Hepatocyte (in vitro differentiated cells): ENCODE data around the gene AVPI1. TPM values are rescaled to one million over a fixed set of nuclear protein-coding genes. Genes with fewer than 3 reads are reported as not detected.

Source experiments
- DNase-seq: peaks from one replicate; pipeline ENCODE4 v3.0.0-alpha.2; 2016; ENCODE audit warnings: low spot score
- H2AFZ ChIP-seq: fragments of 200-600 bp; sonication (generic); 2 replicates; pipeline ENCODE4 v1.6.0; 2016; ENCODE audit warnings: antibody characterized with exemption, mild to moderate bottlenecking
- H3K27ac ChIP-seq: fragments of 200-600 bp; sonication (generic); 2 replicates; pipeline ENCODE4 v1.5.1; 2016; ENCODE audit warnings: mild to moderate bottlenecking
- H3K27me3 ChIP-seq: fragments of 200-600 bp; sonication (generic); 2 replicates; pipeline ENCODE4 v1.6.1; 2016
- H3K36me3 ChIP-seq: fragments of 200-600 bp; sonication (generic); replicated peaks from 2 replicates; pipeline ENCODE4 v1.5.1; 2016; ENCODE audit warnings: low read depth; ENCODE audit not compliant: insufficient read depth
- H3K4me1 ChIP-seq: fragments of 200-600 bp; sonication (generic); 2 replicates; pipeline ENCODE4 v1.5.1; 2016; ENCODE audit warnings: mild to moderate bottlenecking, moderate library complexity; ENCODE audit not compliant: insufficient read depth
- H3K4me2 ChIP-seq: fragments of 200-600 bp; sonication (generic); 2 replicates; pipeline ENCODE4 v1.6.0; 2016
- H3K4me3 ChIP-seq: fragments of 200-600 bp; sonication (generic); 2 replicates; pipeline ENCODE4 v1.5.1; 2016; ENCODE audit warnings: mild to moderate bottlenecking
- H3K79me2 ChIP-seq: fragments of 200-600 bp; sonication (generic); 2 replicates; pipeline ENCODE4 v1.6.0; 2017; ENCODE audit warnings: mild to moderate bottlenecking
- H3K9me2 ChIP-seq: fragments of 200-600 bp; sonication (generic); replicated peaks from 2 replicates; pipeline ENCODE4 v1.6.0; 2017; ENCODE audit warnings: mild to moderate bottlenecking; ENCODE audit not compliant: insufficient read depth
- H3K9me3 ChIP-seq: fragments of 200-600 bp; sonication (generic); 2 replicates; pipeline ENCODE4 v1.5.1; 2016; ENCODE audit warnings: low read depth, mild to moderate bottlenecking
- H4K20me1 ChIP-seq: fragments of 200-600 bp; sonication (generic); 2 replicates; pipeline ENCODE4 v1.6.0; 2016; ENCODE audit warnings: mild to moderate bottlenecking; ENCODE audit not compliant: insufficient read depth, poor library complexity, severe bottlenecking
- CTCF ChIP-seq: fragments of 200-600 bp; sonication (generic); IDR thresholded peaks from 2 replicates; pipeline ENCODE4 v1.5.1; 2016; ENCODE audit warnings: antibody characterized with exemption, mild to moderate bottlenecking; ENCODE audit not compliant: poor library complexity
- EZH2 ChIP-seq: fragments of 200-600 bp; sonication (generic); IDR thresholded peaks from 2 replicates; pipeline ENCODE4 v1.6.1; 2016; ENCODE audit warnings: antibody characterized with exemption, mild to moderate bottlenecking, borderline replicate concordance
- EZH2phosphoT487 ChIP-seq: fragments of 200-600 bp; sonication (generic); IDR thresholded peaks from one replicate; pipeline ENCODE4 v1.6.1; 2018; ENCODE audit warnings: antibody characterized with exemption, mild to moderate bottlenecking, low read depth, moderate library complexity; ENCODE audit not compliant: unreplicated experiment, severe bottlenecking
- WGBS: methylation state at CpG from one replicate; pipeline ENCODE4 v1.1.6; 2016; ENCODE audit warnings: low lambda C conversion rate; ENCODE audit errors: missing lambda C conversion rate; 5-methylcytosine and 5-hydroxymethylcytosine counted together
- polyA plus RNA-seq: library from polyadenylated mRNA; unstranded; fragments of >200 nt; fragmentation: Nextera tagmentation; extraction: Ambion mirVana; gene quantifications from 2 replicates; pipeline ENCODE4 v1.2.1, GENCODE V29; 2016
- total RNA-seq: library from RNA; depleted of rRNA; stranded (reverse); fragments of >200 nt; gene quantifications from 2 replicates; pipeline ENCODE4 v1.2.3, GENCODE V29; 2014

AVPI1 gene
- total and polyA plus RNA-seq, 2 experiments from 2014 or later = 26.4 to 34.1 TPM

DNA sequence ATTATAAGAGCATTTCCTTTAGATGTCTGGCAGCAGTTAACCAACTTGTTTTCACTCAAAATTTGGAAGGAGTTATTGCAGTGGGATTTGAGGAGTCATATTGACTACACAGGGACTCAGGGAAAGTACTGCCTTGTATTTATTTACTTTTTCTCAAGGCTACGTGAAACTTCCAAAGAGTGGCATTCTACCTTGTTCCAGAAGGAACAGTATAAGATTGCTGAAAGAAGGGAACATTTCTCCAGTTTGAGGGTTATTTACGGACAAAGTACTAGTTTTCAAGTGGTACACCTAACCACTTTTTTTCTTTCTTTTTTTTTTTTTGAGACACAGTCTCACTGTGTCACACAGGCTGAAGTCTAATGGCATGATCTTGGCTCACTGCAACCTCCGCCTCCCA is 58.8 kb downstream of the AVPI1 start:
- Histone ChIP-seq H3K4me3 (no peak overlapping the region), H2AFZ (no peak overlapping the region), H3K27me3 (no peaks in the 10 kb centered on the region), H3K79me2 (peaks cover 14% of the 10 kb centered on the region), H3K9me2 (no peaks in the 10 kb centered on the region), H3K4me1 (no peaks in the 10 kb centered on the region), H3K27ac (no peak overlapping the region), H3K9me3 (no peaks in the 10 kb centered on the region), H4K20me1 (no peaks in the 10 kb centered on the region), H3K4me2 (no peak overlapping the region), H3K36me3 (no peaks in the 10 kb centered on the region)
- WGBS = 81% methylated on average over 3 of the region's 3 CpGs
- DNase-seq = no peak
- TF ChIP-seq EZH2phosphoT487 (no peak), CTCF (no peak), EZH2 (no peak)

DNA sequence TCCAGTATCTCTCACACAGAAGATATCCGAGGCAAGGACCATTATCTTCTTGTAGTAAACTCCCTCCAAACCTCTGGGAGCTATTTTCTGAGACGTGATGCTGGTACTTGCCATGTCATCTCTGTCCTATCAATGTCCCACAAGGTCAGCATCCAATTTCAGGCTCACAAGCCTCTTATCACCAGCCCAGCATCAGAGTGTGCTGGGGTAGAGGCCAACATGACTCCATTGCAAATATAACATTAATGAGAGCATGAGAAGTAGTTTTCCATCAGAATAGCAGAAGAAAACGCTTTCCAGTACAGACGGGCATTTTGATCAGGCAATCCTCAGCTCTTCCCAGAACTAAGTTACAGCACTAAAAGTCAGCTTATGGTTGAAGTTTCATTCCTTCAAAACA is 59.3 kb downstream of the AVPI1 start:
- no peaks in the 10 kb centered on the region for H3K9me3 ChIP-seq
- H4K20me1 ChIP-seq = no peaks in the 10 kb centered on the region
- peaks cover 14% of the 10 kb centered on the region for H3K79me2 ChIP-seq
- H3K9me2 ChIP-seq = no peaks in the 10 kb centered on the region
- H3K4me3 ChIP-seq = no peak overlapping the region
- H3K4me2 ChIP-seq = no peak overlapping the region
- H3K27ac ChIP-seq = no peak overlapping the region
- H2AFZ ChIP-seq = no peak overlapping the region
- no peaks in the 10 kb centered on the region for H3K4me1 ChIP-seq
- no peak for TF ChIP-seq CTCF
- no peak for TF ChIP-seq EZH2
- TF ChIP-seq EZH2phosphoT487 = no peak
- no peaks in the 10 kb centered on the region for H3K36me3 ChIP-seq
- 78% methylated on average over 4 of the region's 4 CpGs for WGBS
- no peaks in the 10 kb centered on the region for H3K27me3 ChIP-seq
- no peak for DNase-seq

Other genes starting within 250 kb of the AVPI1 start
- gene EXOSC1, start 241.2 kb downstream of the AVPI1 start, total RNA-seq = 34.7 and 40.0 TPM in 2 replicates
- 39.1 and 51.7 TPM in 2 replicates for gene EXOSC1, start 241.2 kb downstream of the AVPI1 start, polyA plus RNA-seq
- 54.4 and 57.0 TPM in 2 replicates for gene ZDHHC16, start 241.1 kb downstream of the AVPI1 start, total RNA-seq
- gene ZDHHC16, start 241.1 kb downstream of the AVPI1 start, polyA plus RNA-seq = 81.9 and 86.8 TPM in 2 replicates
- 68.6 and 73.6 TPM in 2 replicates for gene MMS19, start 188.8 kb downstream of the AVPI1 start, total RNA-seq
- 58.4 and 59.8 TPM in 2 replicates for gene MMS19, start 188.8 kb downstream of the AVPI1 start, polyA plus RNA-seq
- 12.8 and 20.6 TPM in 2 replicates for gene UBTD1, start 188.3 kb downstream of the AVPI1 start, total RNA-seq
- gene UBTD1, start 188.3 kb downstream of the AVPI1 start, polyA plus RNA-seq = 37.0 and 37.1 TPM in 2 replicates
- gene ANKRD2, start 114.5 kb downstream of the AVPI1 start, total RNA-seq = not detected in 2 replicates
- gene ANKRD2, start 114.5 kb downstream of the AVPI1 start, polyA plus RNA-seq = 0.15 TPM in 1 of 2 replicates, not detected in the other
- gene HOGA1, start 102.9 kb downstream of the AVPI1 start, total RNA-seq = 4.5 and 5.8 TPM in 2 replicates
- gene HOGA1, start 102.9 kb downstream of the AVPI1 start, polyA plus RNA-seq = 6.9 TPM in 2 replicates
- gene C10orf62, start 97.5 kb downstream of the AVPI1 start, total RNA-seq = 0.23 TPM in 1 of 2 replicates, not detected in the other
- gene C10orf62, start 97.5 kb downstream of the AVPI1 start, polyA plus RNA-seq = not detected in 2 replicates
- gene MORN4, start 53.7 kb downstream of the AVPI1 start, total RNA-seq = 8.5 and 10.6 TPM in 2 replicates
- gene MORN4, start 53.7 kb downstream of the AVPI1 start, polyA plus RNA-seq = 15.6 and 18.4 TPM in 2 replicates
- 25.9 and 26.5 TPM in 2 replicates for gene PI4K2A, start 46.6 kb downstream of the AVPI1 start, total RNA-seq
- 19.6 and 22.4 TPM in 2 replicates for gene PI4K2A, start 46.6 kb downstream of the AVPI1 start, polyA plus RNA-seq
- 25.4 and 29.5 TPM in 2 replicates for gene MARVELD1, start 26.5 kb upstream of the AVPI1 start, total RNA-seq
- 52.5 and 53.1 TPM in 2 replicates for gene MARVELD1, start 26.5 kb upstream of the AVPI1 start, polyA plus RNA-seq
- gene ZFYVE27, start 49.9 kb upstream of the AVPI1 start, total RNA-seq = 20.1 and 24.9 TPM in 2 replicates
- 30.3 and 31.9 TPM in 2 replicates for gene ZFYVE27, start 49.9 kb upstream of the AVPI1 start, polyA plus RNA-seq
- 17.2 and 18.5 TPM in 2 replicates for gene SFRP5, start 84.8 kb upstream of the AVPI1 start, total RNA-seq
- gene SFRP5, start 84.8 kb upstream of the AVPI1 start, polyA plus RNA-seq = 36.6 and 48.9 TPM in 2 replicates
- gene GOLGA7B, start 162.6 kb upstream of the AVPI1 start, total RNA-seq = 0.12 and 1.5 TPM in 2 replicates
- gene GOLGA7B, start 162.6 kb upstream of the AVPI1 start, polyA plus RNA-seq = 0.11 and 0.15 TPM in 2 replicates